HG03139 (cell line): Measurements from ENCODE around the gene STK38.

Source experiments
- ATAC-seq: cut with Tn5 transposase; IDR thresholded peaks from one replicate; pipeline ENCODE4 v1.9.1; 2021; ENCODE audit not compliant: unreplicated experiment

Gene STK38

DNA sequence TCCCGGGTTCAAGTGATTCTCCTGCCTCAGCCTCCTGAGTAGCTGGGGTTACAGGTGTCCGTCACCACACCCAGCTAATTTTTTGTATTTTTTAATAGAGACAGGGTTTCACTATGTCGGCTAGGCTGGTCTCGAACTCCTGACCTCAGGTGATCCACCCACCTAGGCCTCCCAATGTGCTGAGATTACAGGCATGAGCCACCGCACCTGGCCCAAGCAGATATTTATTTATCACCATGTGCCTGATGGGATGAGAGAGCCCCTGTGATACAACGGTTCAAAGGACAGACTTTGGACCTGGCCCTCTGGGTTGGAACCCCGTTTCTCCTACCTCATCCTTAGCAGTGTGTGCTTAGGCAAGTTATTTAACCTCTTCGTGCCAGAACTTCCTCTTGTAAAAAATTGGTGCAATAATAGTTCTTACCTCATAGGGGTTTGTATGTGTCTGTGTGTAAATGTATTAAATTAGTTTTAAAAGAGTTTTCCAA lies 19.2 kb upstream of the STK38 start:
- ATAC-seq: no peak

DNA sequence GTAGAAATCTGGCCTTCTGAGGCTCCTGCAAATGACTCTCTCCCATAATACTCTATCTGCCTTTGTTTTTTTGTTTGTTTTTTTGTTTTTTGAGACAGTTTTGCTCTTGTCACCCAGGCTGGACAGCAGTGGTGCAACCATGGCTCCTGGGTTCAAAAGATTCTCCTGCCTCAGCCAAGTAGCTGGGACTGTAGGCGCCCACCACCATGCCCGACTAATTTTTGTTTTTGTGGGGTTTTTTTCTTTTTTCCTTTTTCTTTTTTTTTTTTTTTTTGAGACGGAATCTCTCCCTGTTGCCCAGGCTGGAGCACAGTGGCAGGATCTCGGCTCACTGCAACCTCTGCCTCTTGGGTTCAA lies 16.6 kb upstream of the STK38 start:
- no peak for ATAC-seq

DNA sequence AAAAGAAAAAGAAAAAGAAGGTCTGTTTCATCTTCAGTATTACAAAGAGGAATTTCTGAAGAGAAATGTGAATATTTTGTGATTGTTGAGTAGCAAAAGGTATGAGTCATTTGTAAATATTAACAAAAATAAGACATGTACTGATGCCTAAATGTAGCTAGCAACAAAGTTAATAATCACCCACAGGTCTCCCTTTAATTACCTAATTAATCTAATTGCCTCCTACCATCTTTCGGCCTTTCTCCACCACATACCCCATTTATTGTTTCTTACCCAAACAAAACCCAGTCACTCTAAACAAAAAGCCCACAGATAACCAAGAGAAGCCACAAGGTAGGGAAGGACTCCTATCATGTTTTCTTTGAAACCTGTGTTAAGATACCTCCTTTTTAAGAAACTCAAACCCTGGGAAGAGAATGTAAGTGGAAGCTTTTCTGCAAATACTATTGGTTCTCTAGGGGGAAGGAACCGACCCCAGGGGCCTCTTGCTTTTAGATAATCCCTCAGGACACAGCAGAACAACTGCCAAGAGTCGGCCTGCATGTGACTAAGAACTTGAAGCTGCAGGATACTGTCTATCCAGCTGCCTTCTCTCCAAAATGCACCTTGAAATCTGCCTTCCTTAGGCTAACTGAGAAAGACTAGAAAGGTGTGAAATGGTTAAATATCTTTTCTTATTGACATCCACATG lies 16.1 kb upstream of the STK38 start:
- no peak for ATAC-seq

DNA sequence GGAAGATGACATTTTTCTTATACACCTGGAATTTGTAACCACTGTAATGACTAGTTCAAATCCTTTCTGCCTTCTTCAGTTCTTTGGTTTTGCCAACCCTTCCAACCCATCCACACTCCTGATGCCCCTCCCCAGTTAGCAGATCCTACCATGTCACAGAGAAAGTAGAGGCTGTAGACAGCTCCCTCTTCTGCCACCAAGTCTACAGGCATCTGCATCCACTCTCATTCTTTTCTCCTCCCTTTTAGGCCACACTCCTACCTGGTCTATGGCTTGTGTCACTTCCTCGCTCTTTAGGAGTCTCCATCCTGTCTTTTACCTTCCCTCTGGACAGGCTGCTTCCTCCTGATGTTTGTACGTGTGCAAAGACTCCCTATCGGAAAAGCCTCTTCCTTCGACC lies 13.5 kb upstream of the STK38 start:
- ATAC-seq: no peak

DNA sequence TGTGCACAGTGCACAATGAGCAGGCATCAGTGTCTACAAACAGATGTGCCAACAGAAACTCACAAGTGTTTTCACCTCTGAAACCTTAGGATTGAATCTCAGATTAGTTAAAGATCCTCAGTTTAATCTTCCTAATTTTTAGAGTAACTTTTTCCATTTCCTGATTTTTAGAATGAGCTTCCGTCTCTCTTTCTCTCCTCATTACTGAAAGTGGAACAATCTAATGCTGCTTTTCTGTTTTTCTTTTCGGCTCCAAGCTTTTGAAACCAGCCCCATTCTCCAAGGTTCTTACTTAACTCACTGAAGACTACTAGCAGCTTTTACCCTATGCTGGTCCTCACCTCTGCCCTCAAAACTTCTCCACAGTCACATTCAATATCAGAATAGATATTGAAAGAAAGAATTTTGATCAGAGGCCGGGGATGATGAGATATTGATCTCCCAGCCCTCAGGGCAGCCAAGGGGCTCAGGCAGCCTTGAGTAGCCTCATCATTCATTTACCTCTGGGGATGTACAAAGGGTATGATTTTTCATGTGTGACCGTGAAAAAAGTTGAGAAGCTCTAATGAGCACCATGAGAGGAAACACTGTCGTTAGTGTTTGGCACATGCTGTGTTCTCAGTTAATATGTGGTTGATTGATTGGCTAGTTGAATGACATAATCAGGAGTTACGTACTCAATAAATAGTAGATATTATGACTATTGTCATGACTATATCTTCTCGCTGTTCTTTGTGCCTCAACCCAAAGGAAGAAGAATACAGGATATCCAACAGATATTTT lies 11.9 kb upstream of the STK38 start:
- no peak for ATAC-seq

DNA sequence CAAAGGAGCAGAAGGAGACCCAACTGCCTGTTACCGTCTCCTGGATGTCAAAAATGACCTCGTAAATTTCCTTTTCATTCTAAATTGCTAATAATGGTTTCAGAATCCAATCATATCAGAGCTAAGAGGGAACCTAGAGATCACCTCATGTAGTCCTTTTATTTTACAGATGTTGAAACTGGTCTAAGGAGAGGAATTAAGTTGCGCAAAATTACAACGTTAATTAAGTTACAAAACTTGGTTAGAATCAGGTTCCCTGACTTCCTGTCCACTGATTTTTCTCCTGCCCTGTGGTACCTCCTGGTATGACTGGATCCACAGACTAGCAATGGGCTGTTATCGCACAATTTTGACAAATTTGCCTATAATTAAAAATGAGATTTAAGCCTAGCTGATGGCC lies 9.0 kb upstream of the STK38 start:
- no peak for ATAC-seq

DNA sequence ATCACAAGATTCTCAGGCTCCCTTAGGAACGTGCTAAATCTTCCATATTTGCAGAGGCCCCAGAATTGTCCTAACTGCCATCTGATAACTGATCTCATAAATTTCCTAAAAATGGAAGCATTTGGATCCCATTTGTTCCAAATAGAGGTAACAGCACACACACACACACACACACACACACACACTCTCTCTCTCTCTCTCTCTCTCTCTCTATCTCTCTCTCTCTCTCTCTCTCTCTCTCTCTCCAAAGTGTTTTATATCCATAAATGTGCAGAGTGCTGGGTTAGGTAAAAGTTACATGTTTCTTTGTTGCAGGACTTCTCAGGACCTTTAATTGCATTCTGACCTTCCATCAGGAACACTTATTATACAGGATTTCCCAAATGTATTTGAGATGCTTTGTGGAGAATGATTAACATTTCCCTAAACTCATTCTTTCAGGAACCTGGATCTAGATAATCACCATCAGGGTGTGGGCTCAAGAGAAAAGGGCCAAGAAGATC lies 8.5 kb upstream of the STK38 start:
- no peak for ATAC-seq

DNA sequence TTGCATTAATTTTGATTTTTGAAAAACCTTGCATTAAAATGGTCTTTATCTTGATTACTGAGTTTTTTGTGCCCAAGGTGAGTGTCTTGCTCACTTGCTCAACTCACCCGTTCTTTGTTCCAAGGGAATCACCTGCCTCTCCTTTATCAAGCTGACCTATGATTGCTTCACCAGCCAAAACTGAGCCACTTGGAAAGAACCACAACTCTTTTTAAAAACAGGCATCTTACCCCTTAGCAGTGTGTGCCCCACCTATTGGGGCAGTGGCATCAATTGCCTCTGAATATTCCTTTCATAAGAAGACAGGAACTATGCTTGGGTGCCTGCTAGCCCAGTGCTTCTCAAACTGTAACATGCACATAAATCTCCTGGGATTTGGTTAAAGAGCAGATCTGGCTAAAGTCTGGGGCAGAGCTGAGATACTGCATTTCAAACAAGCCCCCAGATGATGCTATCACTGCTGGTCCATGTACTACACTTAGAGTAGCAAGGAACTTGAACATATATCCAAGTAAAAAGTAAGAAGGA lies 3.3 kb upstream of the STK38 start:
- ATAC-seq: no peak

DNA sequence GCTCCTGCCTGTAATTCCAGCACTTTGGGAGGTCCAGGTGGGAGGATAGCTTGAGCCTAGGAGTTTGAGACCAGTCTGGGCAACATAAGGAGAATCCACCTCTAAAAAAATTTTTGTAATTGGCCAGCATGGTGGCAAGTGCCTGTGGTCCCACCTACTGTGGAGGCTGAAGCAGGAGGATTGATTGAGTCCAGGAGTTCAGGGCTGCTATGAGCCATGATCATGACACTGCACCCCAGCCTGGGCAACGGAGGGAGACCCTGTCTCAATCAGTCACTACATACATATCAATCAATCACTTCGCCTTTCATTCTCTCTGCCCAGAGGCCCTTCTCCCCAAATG lies 1.1 kb upstream of the STK38 start:
- ATAC-seq: no peak

DNA sequence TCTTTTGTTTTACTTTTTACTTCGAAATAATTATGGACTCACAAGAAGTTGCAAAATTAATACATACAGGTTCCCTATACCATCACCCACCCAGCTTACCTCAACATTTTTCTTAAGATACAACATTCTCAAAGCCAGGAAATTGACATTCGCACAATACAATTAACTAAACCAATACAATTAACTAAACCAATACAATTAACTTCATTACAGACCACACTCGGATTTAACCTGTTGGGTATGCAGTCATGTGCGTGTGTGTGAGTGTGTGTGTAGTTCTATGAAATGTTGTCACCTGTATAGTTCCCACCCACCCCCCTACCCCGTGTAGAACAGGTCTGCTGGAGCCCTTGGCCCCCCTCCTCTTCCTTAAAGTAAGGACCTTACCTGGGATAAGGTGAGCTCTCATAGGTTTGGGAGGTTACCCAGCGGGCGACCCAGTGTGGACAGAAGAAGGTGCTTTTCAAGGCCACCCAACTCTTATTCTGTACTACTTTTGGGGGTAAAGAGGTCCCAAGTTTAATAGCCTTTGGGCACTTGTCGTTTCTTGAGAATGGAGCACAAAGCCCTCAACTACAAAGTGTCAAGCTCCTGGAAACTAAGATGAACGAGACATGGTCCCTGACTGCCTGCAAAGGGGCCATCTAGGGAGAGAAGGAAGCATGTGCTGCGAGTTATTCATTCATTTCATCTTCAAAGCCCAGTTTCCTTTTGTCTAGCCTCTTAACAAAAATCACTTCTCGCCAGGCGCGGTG lies 544 bp upstream of the STK38 start:
- ATAC-seq: no peak

DNA sequence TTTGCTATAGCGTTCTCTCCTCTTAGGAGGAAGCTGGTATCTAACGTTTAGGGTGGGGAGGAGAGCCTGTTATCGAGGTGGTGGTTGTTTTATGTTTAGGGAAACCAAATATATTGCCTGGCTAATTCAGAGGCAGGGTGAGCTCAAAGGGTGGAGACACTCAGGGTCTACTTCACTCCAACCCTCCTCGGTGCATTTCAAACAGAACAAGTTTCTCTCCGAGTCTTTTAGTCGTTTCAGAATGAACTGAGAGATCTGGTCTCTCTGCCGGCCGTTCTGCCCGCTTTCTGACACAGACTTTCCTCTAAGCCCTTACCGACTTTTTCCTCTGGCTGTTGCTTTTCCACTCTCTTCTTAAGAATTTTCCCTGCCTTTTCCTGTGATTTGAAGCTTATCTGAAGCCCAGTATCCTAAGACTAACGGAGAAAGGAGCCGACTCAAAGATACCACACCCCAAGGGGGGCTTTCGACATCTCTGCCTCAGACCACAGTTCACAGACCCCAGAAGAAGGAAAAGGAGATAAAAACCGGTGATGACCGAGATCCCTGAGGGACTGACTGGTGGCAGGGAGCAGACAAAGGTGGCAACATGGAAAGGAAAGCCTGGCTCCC lies 865 bp downstream of the STK38 start:
- ATAC-seq: no peak

DNA sequence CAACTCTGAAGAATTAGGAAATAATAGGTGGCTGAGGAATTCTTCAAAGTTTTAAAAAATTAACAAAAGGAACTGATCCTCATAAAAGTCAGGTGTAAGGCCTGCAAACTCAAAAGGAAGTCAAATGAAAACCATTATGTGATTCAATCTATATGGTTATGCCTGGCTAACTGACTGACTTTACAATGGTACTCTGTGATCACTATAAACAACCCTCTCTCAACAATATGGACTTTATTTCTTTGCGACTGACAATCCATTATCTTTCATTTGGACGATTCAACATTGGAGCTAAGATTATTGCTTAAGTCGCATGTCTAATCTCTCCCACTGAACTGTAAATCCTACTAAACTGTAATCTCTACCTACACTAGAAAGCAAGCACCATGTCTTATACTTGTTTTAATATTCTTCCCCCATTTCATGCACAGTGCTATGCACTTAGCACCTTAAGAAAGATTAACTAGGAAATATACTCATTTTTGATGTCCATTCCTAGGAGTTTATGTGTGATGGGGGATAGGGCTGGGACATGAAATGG lies 1.4 kb downstream of the STK38 start:
- no peak for ATAC-seq

DNA sequence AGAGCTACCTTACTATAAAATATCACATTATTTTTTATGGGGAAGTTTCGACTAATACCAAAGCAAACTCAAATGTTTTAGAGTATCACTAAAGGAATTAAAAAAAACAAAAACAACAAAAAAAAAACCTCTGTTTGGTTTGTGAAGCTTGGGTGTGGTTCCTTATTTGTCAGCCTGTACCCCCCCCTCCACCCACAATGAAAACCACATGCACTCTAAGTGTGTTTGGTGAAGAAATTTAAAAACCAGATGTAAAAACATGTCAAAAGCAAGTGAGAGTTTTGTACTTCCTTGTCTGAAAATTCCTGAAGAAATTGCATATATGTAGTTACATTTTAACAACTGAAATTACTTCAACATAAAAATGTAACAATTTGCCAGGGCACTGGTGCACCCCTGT lies 3.1 kb downstream of the STK38 start:
- no peak for ATAC-seq

DNA sequence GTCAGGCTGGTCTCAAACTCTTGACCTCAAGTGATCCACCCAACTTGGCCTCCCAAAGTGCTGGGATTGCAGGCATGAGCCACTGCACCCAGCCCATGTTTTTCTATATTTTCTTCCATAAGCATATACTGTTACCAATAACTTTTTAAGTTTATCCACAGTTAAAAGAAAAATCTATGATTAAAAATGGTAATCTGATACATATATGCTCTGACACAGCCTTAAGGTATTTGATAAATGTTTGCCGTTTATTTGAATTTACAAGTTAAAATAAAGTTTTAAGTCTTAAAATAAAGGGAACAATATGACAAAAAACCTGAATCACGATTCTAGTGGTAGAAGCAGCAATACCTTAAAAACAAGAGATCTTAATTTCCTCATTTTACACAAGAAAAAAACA lies 5.2 kb downstream of the STK38 start:
- no peak for ATAC-seq

DNA sequence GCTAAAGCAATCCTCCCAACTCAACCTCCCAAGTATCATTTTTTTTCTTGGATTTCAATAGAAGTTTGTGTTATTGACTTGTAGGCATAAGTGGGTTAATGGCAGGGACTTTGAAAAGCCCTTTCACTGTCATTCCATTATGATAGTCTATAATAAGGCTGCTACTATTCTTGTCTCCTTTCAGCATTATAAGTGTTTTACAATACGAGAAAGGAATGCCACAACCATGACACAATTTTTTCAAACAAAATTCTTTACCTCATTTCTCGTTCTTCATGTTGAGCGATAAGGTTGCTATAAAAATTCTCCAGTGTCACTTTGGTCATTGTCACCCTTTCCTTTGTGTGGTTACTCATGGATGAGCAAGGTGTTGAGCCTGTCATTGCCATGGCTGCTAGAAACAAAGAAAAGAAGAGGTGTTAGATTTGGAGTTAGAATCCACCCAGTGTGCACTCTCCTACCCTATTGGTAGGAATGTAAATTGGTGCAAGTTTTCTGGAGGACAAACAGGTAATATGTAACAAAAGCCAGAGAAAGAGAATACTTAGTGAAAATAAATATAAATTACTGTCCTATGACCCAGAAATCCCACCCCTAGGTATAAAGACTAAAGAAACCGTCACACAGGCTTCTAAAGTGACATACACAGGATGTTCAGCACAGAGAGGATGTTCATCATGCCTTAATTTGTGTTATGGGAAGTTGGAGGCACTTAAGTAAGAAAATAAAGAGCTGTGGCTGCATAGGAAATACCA lies 7.3 kb downstream of the STK38 start:
- no peak for ATAC-seq

DNA sequence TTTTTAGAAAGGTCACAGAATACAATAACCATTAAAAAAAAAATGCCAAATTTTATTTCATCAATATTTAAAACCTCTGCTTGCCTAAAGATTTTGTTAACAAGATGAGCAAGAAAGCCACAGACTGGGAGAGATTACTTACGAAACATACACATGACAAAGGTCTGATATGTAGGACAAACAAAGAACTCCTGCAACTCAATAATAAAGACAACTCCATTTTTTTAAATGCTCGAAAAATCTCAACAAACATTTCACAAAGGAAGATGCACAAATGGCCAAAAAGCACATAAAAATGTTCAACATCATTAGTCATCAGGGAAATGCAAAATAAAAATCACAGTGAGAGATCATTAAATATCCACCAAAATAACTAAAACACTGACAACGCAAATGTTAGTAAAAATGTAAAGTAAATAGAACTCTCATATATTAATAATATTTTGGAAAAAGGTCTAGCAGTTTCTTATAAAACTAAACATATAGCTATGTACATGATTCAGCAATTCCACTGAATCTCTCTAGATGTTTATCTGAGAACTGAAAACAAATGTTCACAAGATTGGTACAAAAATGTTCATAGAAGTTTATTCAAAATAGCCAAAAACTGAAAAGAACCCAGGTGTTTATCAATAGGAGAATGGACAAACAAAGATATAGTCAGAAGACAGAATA lies 10.3 kb downstream of the STK38 start:
- no peak for ATAC-seq

DNA sequence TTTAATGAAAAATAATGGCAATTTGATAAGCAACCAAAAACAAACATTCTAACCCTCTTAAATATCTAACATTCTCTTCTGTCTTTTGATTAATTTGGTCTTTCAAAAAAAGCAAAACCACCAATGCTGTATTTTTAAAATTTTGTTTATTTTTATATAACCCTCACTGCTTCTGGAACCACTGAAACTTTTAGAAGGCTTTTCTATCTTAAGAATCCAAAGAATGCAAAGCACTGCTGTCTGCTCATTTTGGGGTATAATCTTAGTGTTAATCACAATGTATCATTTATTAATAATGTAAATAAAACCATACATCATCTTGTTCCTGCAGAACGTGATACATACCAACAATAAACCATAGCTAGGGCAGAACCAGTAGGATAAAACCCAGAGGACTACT lies 14.0 kb downstream of the STK38 start:
- no peak for ATAC-seq

DNA sequence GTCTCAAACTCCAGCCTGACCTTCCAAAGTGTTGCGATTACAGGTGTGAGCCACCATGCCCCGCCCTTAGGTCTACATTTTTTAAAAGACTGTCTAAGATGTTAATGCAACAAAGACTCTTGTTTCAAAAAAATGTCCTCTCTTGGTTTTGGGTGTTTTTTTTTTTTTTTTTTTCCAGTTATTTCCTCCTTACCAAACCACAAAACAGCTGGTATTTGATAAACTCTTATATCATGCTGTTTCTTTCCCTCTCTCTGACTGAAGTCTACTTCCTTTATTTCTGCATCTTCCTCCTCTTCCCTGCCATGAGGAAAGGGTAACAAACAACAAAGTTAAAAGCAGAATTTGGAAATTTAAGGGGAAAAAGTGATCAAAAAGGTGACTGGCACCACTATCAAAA lies 21.2 kb downstream of the STK38 start:
- no peak for ATAC-seq

DNA sequence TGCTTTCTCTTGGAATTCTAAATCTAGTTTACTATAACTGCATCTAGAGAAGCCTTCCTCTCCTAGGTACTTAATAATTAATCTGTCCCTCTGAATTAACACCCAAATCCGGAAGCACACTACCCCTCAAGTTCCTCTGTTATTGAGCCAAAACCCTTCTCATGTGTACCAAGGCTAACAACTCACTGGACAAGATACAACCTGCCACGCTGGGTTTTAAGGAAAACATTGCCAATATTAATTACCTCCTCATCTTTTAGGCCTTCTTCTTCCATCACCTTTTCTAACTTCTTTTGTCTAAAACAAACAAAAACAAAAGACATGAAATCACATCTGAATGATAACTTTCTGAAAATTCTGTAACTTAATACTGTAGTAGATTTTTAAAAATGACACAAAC lies 21.9 kb downstream of the STK38 start:
- ATAC-seq: no peak

DNA sequence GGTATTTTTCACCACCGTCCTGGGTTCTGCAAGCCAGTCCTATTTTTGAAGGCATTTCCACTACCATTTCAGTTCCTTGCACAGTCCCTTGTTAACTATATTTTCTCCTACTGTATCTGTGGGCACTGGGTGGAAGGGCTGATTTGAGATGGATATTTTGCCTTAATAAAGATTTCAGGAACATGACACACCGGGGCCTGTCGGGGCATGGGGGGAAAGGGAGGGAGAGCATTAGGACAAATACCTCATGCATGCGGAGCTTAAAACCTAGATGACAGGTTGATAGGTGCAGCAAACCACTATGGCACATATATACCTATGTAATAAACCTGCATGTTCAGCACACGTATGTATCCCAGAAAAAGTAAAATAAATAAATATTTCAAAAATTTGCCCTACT lies 22.4 kb downstream of the STK38 start:
- ATAC-seq: no peak
